Heart left ventricle (tissue), 13 donors: ENCODE measurements around the gene VSIG10L2.
"Not testable (repeated sequence)": the region's sequence is repeated elsewhere in the genome, so short reads cannot be mapped to it uniquely, and the experiment has no call there.

Experiments used
- CTCF ChIP-seq, 12 donors: fragments of 200-600 bp; sonication (generic) in 4 of 12; IDR thresholded peaks; one replicate each; pipeline versions ENCODE4 v1.5.0 to v1.8.0; 2018 to 2022; ENCODE audit warnings: antibody characterized with exemption in 12 of 12, mild to moderate bottlenecking in 5 of 12
- POLR2A ChIP-seq, 2 donors: fragments of 450-650 bp; IDR thresholded peaks; one replicate each; pipeline ENCODE4 v1.6.1; 2017; ENCODE audit warnings: antibody characterized with exemption in 2 of 2, mild to moderate bottlenecking in 2 of 2, moderate library complexity in 2 of 2
- donor health status: ischemic (EF 13 %, LVEDD 7.1; RV severe dilation, severe dysfunction).
- donor health status: DM: no; HTN: yes; CAD: no.
- donor health status: DM: no; HTN: no; CAD: no.
- donor health status: ischemic (EF 25% LVEDD 6.9; RV normal size, moderate dysfunction).
- donor health status: ischemic (EF 25% LVEDD 5.7; RV mildly dilated, moderate dysfunction).
- donor health status: ischemic (EF 35%, LVEDD 5.7; RV mildly dilated, moderate dysfunction).
- donor health status: nonischemic (EF 11% LVEDD 7.7; RV severe dilation, severe dysfunction).
- donor health status: DM: yes; HTN: yes; CAD: no.
- donor health status: PGD.
- donor health status: ischemic (EF 29% LVEDD 5.4; RV normal size, mild dysfunction).
- donor health status: nonischemic (EF 23%, LVEDD 6.1; RV moderate dilation, normal function).

- TF ChIP-seq CTCF, POLR2A (IDR thresholded peaks at IDR 0.05): not testable (repeated sequence)
These were observed 31.2 kb upstream of the VSIG10L2 start for GRCh38 chr11:125914601-125915000.
